PC-3 (cell line): ENCODE measurements around the gene NTM. TPM values are rescaled to one million over a fixed set of nuclear protein-coding genes. Genes with fewer than 3 reads are reported as not detected.

Experiments used
- ATAC-seq: fragments of 200-7000 bp; cut with Tn5 transposase; 2 replicates; pipeline ENCODE4 v1.9.1; 2020; ENCODE audit warnings: mild to moderate bottlenecking, moderate library complexity
- BruUV-seq: library from RNA; stranded (reverse); fragments of 400-500 nt; replicated peaks from 2 replicates; lab custom pipeline; 2021; lab: Mats Ljungman, UMichigan
- CTCF ChIA-PET: fragments of 300-600 bp; sonication (Branson Sonifier 250); formaldehyde crosslinking; loops from one replicate; lab custom pipeline; 2022; ENCODE audit warnings: antibody characterized with exemption; lab: Charles Lee
- POLR2A ChIA-PET: fragments of 300-600 bp; sonication (Branson Sonifier 250); formaldehyde crosslinking; loops from one replicate; lab custom pipeline; 2022; ENCODE audit warnings: antibody characterized with exemption; ENCODE audit not compliant: unreplicated experiment; lab: Charles Lee
- DNase-seq: peaks from one replicate; pipeline ENCODE4 v3.0.0-alpha.2; 2015
- H2AFZ ChIP-seq: fragments of 300-600 bp; sonication (generic); 2 replicates; pipeline ENCODE4 v1.6.0; 2016; ENCODE audit warnings: antibody characterized with exemption, low read length
- H3F3A ChIP-seq: fragments of 300-600 bp; sonication (generic); one replicate; pipeline ENCODE4 v1.6.0; 2017; ENCODE audit warnings: antibody characterized with exemption, low read length, control low read depth, mild to moderate bottlenecking; ENCODE audit not compliant: unreplicated experiment
- H3K27ac ChIP-seq: fragments of 300-600 bp; sonication (generic); 2 replicates; pipeline ENCODE4 v1.5.1; 2016; ENCODE audit warnings: mild to moderate bottlenecking, low read length
- H3K27me3 ChIP-seq: fragments of 300-600 bp; sonication (generic); 2 replicates; pipeline ENCODE4 v1.6.1; 2016; ENCODE audit warnings: low read length, mixed read lengths
- H3K36me3 ChIP-seq: fragments of 300-600 bp; sonication (generic); 2 replicates; pipeline ENCODE4 v1.6.1; 2016; ENCODE audit warnings: low read depth, mixed run types, low read length, mixed read lengths
- H3K4me1 ChIP-seq: fragments of 300-600 bp; sonication (generic); 2 replicates; pipeline ENCODE4 v1.5.1; 2016; ENCODE audit warnings: low read length; ENCODE audit not compliant: insufficient read depth
- H3K4me2 ChIP-seq: fragments of 300-600 bp; sonication (generic); 2 replicates; pipeline ENCODE4 v1.6.0; 2016; ENCODE audit warnings: low read length
- H3K4me3 ChIP-seq: fragments of 300-600 bp; sonication (generic); 2 replicates; pipeline ENCODE4 v1.5.1; 2016; ENCODE audit warnings: mild to moderate bottlenecking, low read length, mixed read lengths
- H3K79me2 ChIP-seq: fragments of 300-600 bp; sonication (generic); 2 replicates; pipeline ENCODE4 v1.6.1; 2017; ENCODE audit warnings: low read length, mixed read lengths
- H3K9ac ChIP-seq: fragments of 300-600 bp; sonication (generic); 2 replicates; pipeline ENCODE4 v1.6.0; 2016; ENCODE audit warnings: mild to moderate bottlenecking, low read length
- H3K9me2 ChIP-seq: fragments of 300-600 bp; sonication (generic); replicated peaks from 2 replicates; pipeline ENCODE4 v1.6.1; 2016; ENCODE audit warnings: mixed run types, low read length, mixed read lengths
- H3K9me3 ChIP-seq: fragments of 300-600 bp; sonication (generic); 2 replicates; pipeline ENCODE4 v1.6.1; 2016; ENCODE audit warnings: low read length, mixed read lengths
- H4K20me1 ChIP-seq: fragments of 300-600 bp; sonication (generic); 2 replicates; pipeline ENCODE4 v1.6.1; 2016; ENCODE audit warnings: low read length, mixed read lengths
- CTCF ChIP-seq: fragments of 300-600 bp; sonication (generic); conservative IDR thresholded peaks from 2 replicates; pipeline ENCODE4 v1.5.1; 2017; ENCODE audit warnings: antibody characterized with exemption, low read depth, mild to moderate bottlenecking, low read length
- EZH2 ChIP-seq: fragments of 300-600 bp; sonication (generic); IDR thresholded peaks from one replicate; pipeline ENCODE4 v1.6.1; 2017; ENCODE audit warnings: antibody characterized with exemption, mild to moderate bottlenecking, low read length; ENCODE audit not compliant: unreplicated experiment
- EZH2phosphoT487 ChIP-seq: fragments of 300-600 bp; sonication (generic); IDR thresholded peaks from 2 replicates; pipeline ENCODE4 v1.6.1; 2018; ENCODE audit warnings: mild to moderate bottlenecking, antibody characterized with exemption, low read length, borderline replicate concordance
- intact Hi-C: fragments of 100-400 bp; cut with micrococcal nuclease; formaldehyde crosslinking; loops from 2 replicates; pipeline ENCODE4 v1.9.0; 2023
- total RNA-seq: library from RNA; depleted of rRNA; stranded (reverse); fragments of >200 nt; gene quantifications from 2 replicates; pipeline ENCODE4 v1.2.3, GENCODE V29; 2014

The NTM gene
- total RNA-seq, 1 experiment from 2014 or later, result not detected

- H3K27me3 ChIP-seq, result peaks cover 73% of the 10 kb centered on the region
- H4K20me1 ChIP-seq, result no peaks in the 10 kb centered on the region
- no peaks in the 10 kb centered on the region for H3K36me3 ChIP-seq
- no peaks in the 10 kb centered on the region for H3F3A ChIP-seq
- no peaks in the 10 kb centered on the region for H3K9me3 ChIP-seq
- no peaks in the 10 kb centered on the region for H3K9me2 ChIP-seq
- H3K27ac ChIP-seq, result no peak overlapping the region
- intact Hi-C loops, result no loop called here
- no peaks in the 10 kb centered on the region for H3K79me2 ChIP-seq
- no peaks in the 10 kb centered on the region for H3K4me1 ChIP-seq
- BruUV-seq, result no TSS peak
- DNase-seq (no peak), ATAC-seq (no peak)
- TF ChIP-seq EZH2phosphoT487 (no peak), CTCF (no peak), EZH2 (no peak)
- H3K4me3 ChIP-seq, result no peak overlapping the region
- no peak overlapping the region for H3K9ac ChIP-seq
- CTCF ChIA-PET, result no interaction called here
- no peak overlapping the region for H3K4me2 ChIP-seq
- POLR2A ChIA-PET, result no interaction called here
- no peak overlapping the region for H2AFZ ChIP-seq
Measured at GRCh38 chr11:131815590-131815989, 445.2 kb downstream of the NTM start.

- no peaks in the 10 kb centered on the region for H3F3A ChIP-seq
- peaks cover 77% of the 10 kb centered on the region for H3K27me3 ChIP-seq
- no peak overlapping the region for H3K9ac ChIP-seq
- H3K27ac ChIP-seq, result no peak overlapping the region
- H3K4me3 ChIP-seq, result no peak overlapping the region
- no peaks in the 10 kb centered on the region for H3K9me2 ChIP-seq
- ATAC-seq (no peak), DNase-seq (no peak)
- no peak overlapping the region for H3K4me2 ChIP-seq
- H3K36me3 ChIP-seq, result no peaks in the 10 kb centered on the region
- intact Hi-C loops, result no loop called here
- CTCF ChIA-PET, result no interaction called here
- H4K20me1 ChIP-seq, result no peaks in the 10 kb centered on the region
- POLR2A ChIA-PET, result no interaction called here
- no peaks in the 10 kb centered on the region for H3K9me3 ChIP-seq
- H3K79me2 ChIP-seq, result no peaks in the 10 kb centered on the region
- no peaks in the 10 kb centered on the region for H3K4me1 ChIP-seq
- no peak for TF ChIP-seq CTCF
- TF ChIP-seq EZH2, result no peak
- TF ChIP-seq EZH2phosphoT487, result no peak
- H2AFZ ChIP-seq, result no peak overlapping the region
- no TSS peak for BruUV-seq
Measured at GRCh38 chr11:131816051-131816450, 445.6 kb downstream of the NTM start.

DNA sequence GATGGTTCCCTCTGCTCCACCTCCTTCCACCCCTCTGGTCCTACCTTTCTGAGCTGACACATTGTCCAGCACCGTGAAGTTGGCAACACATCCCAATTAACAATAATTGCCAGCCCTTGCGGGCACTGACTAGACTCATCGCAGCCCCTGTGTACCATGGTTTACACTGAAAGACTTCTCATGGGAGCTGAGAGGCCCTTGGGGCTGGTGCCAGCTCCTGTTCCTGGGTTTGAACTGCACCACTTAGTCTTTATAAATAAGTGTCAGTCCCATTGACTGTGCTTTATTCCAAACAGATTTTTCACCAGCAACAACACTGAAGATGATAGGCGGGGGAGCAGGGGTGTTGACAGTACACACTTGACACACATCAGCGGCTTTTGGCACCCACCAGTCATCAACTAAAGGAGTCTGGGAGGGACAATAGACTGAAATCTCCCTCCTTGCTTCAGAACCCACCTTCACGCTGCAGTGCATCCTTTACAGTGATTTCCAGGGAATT, 447.3 kb downstream of the NTM start:
- POLR2A ChIA-PET, result no interaction called here
- H3K4me3 ChIP-seq, result no peak overlapping the region

More for the DNA sequence above, 447.3 kb downstream of the NTM start:
- no peak overlapping the region for H3K4me2 ChIP-seq
- no peak overlapping the region for H3K9ac ChIP-seq
- CTCF ChIA-PET, result no interaction called here
- intact Hi-C loops, result no loop called here
- no peaks in the 10 kb centered on the region for H3K4me1 ChIP-seq
- no peaks in the 10 kb centered on the region for H3K9me2 ChIP-seq
- BruUV-seq, result no TSS peak
- TF ChIP-seq CTCF (no peak), EZH2phosphoT487 (no peak), EZH2 (no peak)
- H4K20me1 ChIP-seq, result no peaks in the 10 kb centered on the region
- DNase-seq (no peak), ATAC-seq (no peak)
- no peaks in the 10 kb centered on the region for H3F3A ChIP-seq
- no peaks in the 10 kb centered on the region for H3K36me3 ChIP-seq
- no peaks in the 10 kb centered on the region for H3K9me3 ChIP-seq
- H3K27ac ChIP-seq, result no peak overlapping the region
- H2AFZ ChIP-seq, result no peak overlapping the region
- no peaks in the 10 kb centered on the region for H3K79me2 ChIP-seq
- H3K27me3 ChIP-seq, result peaks cover 86% of the 10 kb centered on the region
